Measurements from ENCODE around the gene GPATCH8. TPM values are rescaled to one million over a fixed set of nuclear protein-coding genes. Genes with fewer than 3 reads are reported as not detected.
A peak's percentile ranks its signal among the peaks of the same experiment; 100 is the strongest.

Gene GPATCH8
- total and polyA plus RNA-seq, 9 of the 15 experiments (the other 6 are each of a cell fraction or from before 2014, with no cell fraction given) = 10.6 to 29.6 (median 13.2) TPM

- TF ChIP-seq ZNF740 (CRISPR knock-in tag; IDR thresholded peaks at IDR 0.05) = no peak
- no peak for TF ChIP-seq ZNF740 (tag; IDR thresholded peaks at IDR 0.05)
- no peak for TF ChIP-seq CEBPZ (IDR thresholded peaks at IDR 0.05; ENCODE audit: borderline replicate concordance, low read depth, low read length)
- no peak for TF ChIP-seq TRIM25 (IDR thresholded peaks at IDR 0.05; ENCODE audit: borderline replicate concordance)
- TF ChIP-seq ZNF449 (CRISPR knock-in tag; IDR thresholded peaks at IDR 0.05) = no peak
- no peak for TF ChIP-seq CBFB (CRISPR knock-in tag; IDR thresholded peaks at IDR 0.05)
- TF ChIP-seq KLF6 (CRISPR knock-in tag; IDR thresholded peaks at IDR 0.05; ENCODE audit: borderline replicate concordance) = no peak
- no peak for TF ChIP-seq ZNF780A (CRISPR knock-in tag; IDR thresholded peaks at IDR 0.05)
- TF ChIP-seq KAT8 (IDR thresholded peaks at IDR 0.05; ENCODE audit: low read depth) = no peak
- TF ChIP-seq, protein P1, sequence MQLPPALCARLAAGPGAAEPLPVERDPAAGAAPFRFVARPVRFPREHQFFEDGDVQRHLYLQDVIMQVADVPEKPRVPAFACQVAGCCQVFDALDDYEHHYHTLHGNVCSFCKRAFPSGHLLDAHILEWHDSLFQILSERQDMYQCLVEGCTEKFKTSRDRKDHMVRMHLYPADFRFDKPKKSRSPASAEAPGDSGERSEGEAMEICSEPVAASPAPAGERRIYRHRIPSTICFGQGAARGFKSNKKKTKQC (CRISPR knock-in tag; IDR thresholded peaks at IDR 0.05) = no peak
- TF ChIP-seq KLF16 (IDR thresholded peaks at IDR 0.05) = peak; percentile 98
- peak; percentile 57 for TF ChIP-seq MAX (CRISPR knock-in tag; IDR thresholded peaks at IDR 0.05)
- TF ChIP-seq, protein P2, sequence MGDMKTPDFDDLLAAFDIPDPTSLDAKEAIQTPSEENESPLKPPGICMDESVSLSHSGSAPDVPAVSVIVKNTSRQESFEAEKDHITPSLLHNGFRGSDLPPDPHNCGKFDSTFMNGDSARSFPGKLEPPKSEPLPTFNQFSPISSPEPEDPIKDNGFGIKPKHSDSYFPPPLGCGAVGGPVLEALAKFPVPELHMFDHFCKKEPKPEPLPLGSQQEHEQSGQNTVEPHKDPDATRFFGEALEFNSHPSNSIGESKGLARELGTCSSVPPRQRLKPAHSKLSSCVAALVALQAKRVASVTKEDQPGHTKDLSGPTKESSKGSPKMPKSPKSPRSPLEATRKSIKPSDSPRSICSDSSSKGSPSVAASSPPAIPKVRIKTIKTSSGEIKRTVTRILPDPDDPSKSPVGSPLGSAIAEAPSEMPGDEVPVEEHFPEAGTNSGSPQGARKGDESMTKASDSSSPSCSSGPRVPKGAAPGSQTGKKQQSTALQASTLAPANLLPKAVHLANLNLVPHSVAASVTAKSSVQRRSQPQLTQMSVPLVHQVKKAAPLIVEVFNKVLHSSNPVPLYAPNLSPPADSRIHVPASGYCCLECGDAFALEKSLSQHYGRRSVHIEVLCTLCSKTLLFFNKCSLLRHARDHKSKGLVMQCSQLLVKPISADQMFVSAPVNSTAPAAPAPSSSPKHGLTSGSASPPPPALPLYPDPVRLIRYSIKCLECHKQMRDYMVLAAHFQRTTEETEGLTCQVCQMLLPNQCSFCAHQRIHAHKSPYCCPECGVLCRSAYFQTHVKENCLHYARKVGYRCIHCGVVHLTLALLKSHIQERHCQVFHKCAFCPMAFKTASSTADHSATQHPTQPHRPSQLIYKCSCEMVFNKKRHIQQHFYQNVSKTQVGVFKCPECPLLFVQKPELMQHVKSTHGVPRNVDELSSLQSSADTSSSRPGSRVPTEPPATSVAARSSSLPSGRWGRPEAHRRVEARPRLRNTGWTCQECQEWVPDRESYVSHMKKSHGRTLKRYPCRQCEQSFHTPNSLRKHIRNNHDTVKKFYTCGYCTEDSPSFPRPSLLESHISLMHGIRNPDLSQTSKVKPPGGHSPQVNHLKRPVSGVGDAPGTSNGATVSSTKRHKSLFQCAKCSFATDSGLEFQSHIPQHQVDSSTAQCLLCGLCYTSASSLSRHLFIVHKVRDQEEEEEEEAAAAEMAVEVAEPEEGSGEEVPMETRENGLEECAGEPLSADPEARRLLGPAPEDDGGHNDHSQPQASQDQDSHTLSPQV (IDR thresholded peaks at IDR 0.05) = peak; percentile 88
- TF ChIP-seq ZBTB7A (IDR thresholded peaks at IDR 0.05; ENCODE audit: borderline replicate concordance, control insufficient read depth, low read depth, low read length) = no peak
Measured at GRCh38 chr17:44389723-44390202, 113.4 kb downstream of the GPATCH8 start (continued).

Data from K562 (cell line).